PC-9 (cell line): ENCODE measurements around the gene OR51E2. TPM values are rescaled to one million over a fixed set of nuclear protein-coding genes. Genes with fewer than 3 reads are reported as not detected.

Source experiments
- BruUV-seq: library from RNA; stranded (reverse); fragments of 400-500 nt; replicated peaks from 2 replicates; lab custom pipeline; 2021; lab: Mats Ljungman, UMichigan
- CTCF ChIA-PET: fragments of 300-600 bp; sonication (Branson Sonifier 250); formaldehyde crosslinking; loops from one replicate; lab custom pipeline; 2022; ENCODE audit warnings: antibody characterized with exemption; lab: Charles Lee
- POLR2A ChIA-PET: fragments of 300-600 bp; sonication (Branson Sonifier 250); formaldehyde crosslinking; loops from one replicate; lab custom pipeline; 2022; ENCODE audit warnings: antibody characterized with exemption; ENCODE audit not compliant: unreplicated experiment; lab: Charles Lee
- DNase-seq, 2 experiments: peaks; one replicate each; pipeline versions ENCODE4 v3.0.0 to v3.0.0-alpha.2; 2015 to 2022; ENCODE audit warnings: mixed read lengths in 1 of 2
- H2AFZ ChIP-seq: fragments of 200-600 bp; sonication (generic); 2 replicates; pipeline ENCODE4 v1.8.1; 2017; ENCODE audit warnings: antibody characterized with exemption
- H3F3A ChIP-seq: fragments of 200-600 bp; sonication (generic); 2 replicates; pipeline ENCODE4 v1.8.1; 2017; ENCODE audit warnings: antibody characterized with exemption, mild to moderate bottlenecking, low read depth; ENCODE audit not compliant: insufficient read depth
- H3K27ac ChIP-seq: fragments of 200-600 bp; sonication (generic); 2 replicates; pipeline ENCODE4 v1.6.1; 2016; ENCODE audit warnings: mixed run types
- H3K27me3 ChIP-seq: fragments of 200-600 bp; sonication (generic); 2 replicates; pipeline ENCODE4 v1.6.1; 2016; ENCODE audit warnings: low read depth, mixed run types; ENCODE audit not compliant: insufficient read depth
- H3K36me3 ChIP-seq: fragments of 200-600 bp; sonication (generic); 2 replicates; pipeline ENCODE4 v1.6.1; 2016; ENCODE audit warnings: low read depth, mixed run types
- H3K4me1 ChIP-seq: fragments of 200-600 bp; sonication (generic); replicated peaks from 2 replicates; pipeline ENCODE4 v1.6.1; 2016; ENCODE audit warnings: mixed run types; ENCODE audit not compliant: insufficient read depth
- H3K4me2 ChIP-seq: fragments of 200-600 bp; sonication (generic); 2 replicates; pipeline ENCODE4 v1.6.1; 2017; ENCODE audit warnings: mixed run types
- H3K4me3 ChIP-seq: fragments of 200-600 bp; sonication (generic); 2 replicates; pipeline ENCODE4 v1.6.1; 2016; ENCODE audit warnings: mixed run types
- H3K79me2 ChIP-seq: fragments of 200-600 bp; sonication (generic); 2 replicates; pipeline ENCODE4 v1.6.1; 2017; ENCODE audit warnings: low read depth, mixed run types
- H3K9me2 ChIP-seq: fragments of 200-600 bp; sonication (generic); 2 replicates; pipeline ENCODE4 v1.8.1; 2017; ENCODE audit warnings: mild to moderate bottlenecking; ENCODE audit not compliant: insufficient read depth
- H3K9me3 ChIP-seq: fragments of 200-600 bp; sonication (generic); 2 replicates; pipeline ENCODE4 v1.8.1; 2016; ENCODE audit warnings: low read depth; ENCODE audit not compliant: insufficient read depth
- H4K20me1 ChIP-seq: fragments of 200-600 bp; sonication (generic); 2 replicates; pipeline ENCODE4 v1.8.1; 2017; ENCODE audit not compliant: insufficient read depth
- EZH2 ChIP-seq: fragments of 200-600 bp; sonication (generic); IDR thresholded peaks from 2 replicates; pipeline ENCODE4 v1.8.0; 2017; ENCODE audit warnings: antibody characterized with exemption, low read depth
- intact Hi-C: fragments of 100-400 bp; cut with micrococcal nuclease; formaldehyde crosslinking; loops from one replicate; pipeline ENCODE4 v1.10.0; 2022; ENCODE audit not compliant: unreplicated experiment
- total RNA-seq: library from RNA; stranded (reverse); gene quantifications from 2 replicates; pipeline ENCODE4 v1.2.3, GENCODE V29; 2021
- TF ChIP-seq, protein P1 (sequence below): fragments of 200-600 bp; sonication (generic); conservative IDR thresholded peaks from 2 replicates; pipeline ENCODE4 v1.6.1; 2017; ENCODE audit warnings: mixed run types, antibody characterized with exemption, mild to moderate bottlenecking, moderate library complexity

The OR51E2 gene
- total RNA-seq, 1 experiment from 2014 or later, result not detected

DNA sequence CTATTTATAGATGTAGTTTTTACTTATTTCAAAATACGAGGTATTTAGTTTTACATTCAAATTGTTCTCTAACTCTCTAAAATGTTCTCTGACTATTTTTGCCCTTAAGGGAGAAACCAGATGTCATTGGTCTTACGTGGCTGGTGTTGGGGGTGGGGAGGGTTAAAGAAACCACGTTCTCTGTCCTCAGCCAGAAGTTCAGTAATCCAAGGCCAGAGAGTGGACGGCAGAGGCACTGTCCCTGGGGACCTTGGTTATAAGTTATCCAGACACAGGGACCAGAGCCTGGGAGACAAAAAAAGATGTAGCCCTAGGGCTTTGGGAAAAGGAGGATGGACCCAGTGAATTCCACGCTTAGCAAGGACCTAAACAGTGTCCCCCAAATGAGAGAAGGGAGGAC lies 54.6 kb downstream of the OR51E2 start:
- ChIA-PET CTCF (no interaction called here), POLR2A (no interaction called here)
- BruUV-seq, result no TSS peak
- TF ChIP-seq, protein P1, sequence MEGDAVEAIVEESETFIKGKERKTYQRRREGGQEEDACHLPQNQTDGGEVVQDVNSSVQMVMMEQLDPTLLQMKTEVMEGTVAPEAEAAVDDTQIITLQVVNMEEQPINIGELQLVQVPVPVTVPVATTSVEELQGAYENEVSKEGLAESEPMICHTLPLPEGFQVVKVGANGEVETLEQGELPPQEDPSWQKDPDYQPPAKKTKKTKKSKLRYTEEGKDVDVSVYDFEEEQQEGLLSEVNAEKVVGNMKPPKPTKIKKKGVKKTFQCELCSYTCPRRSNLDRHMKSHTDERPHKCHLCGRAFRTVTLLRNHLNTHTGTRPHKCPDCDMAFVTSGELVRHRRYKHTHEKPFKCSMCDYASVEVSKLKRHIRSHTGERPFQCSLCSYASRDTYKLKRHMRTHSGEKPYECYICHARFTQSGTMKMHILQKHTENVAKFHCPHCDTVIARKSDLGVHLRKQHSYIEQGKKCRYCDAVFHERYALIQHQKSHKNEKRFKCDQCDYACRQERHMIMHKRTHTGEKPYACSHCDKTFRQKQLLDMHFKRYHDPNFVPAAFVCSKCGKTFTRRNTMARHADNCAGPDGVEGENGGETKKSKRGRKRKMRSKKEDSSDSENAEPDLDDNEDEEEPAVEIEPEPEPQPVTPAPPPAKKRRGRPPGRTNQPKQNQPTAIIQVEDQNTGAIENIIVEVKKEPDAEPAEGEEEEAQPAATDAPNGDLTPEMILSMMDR, result no peak
- no peak for TF ChIP-seq EZH2
- Histone ChIP-seq H3K36me3 (no peaks in the 10 kb centered on the region), H3K9me3 (no peaks in the 10 kb centered on the region), H3K4me2 (no peak overlapping the region), H3K27ac (no peak overlapping the region), H3K9me2 (no peaks in the 10 kb centered on the region), H3K4me3 (no peak overlapping the region), H4K20me1 (no peaks in the 10 kb centered on the region), H3K27me3 (peaks cover 14% of the 10 kb centered on the region), H3F3A (no peaks in the 10 kb centered on the region), H3K79me2 (no peaks in the 10 kb centered on the region), H2AFZ (no peak overlapping the region), H3K4me1 (no peaks in the 10 kb centered on the region)
- intact Hi-C loops, result no loop called here
- no peak for DNase-seq

DNA sequence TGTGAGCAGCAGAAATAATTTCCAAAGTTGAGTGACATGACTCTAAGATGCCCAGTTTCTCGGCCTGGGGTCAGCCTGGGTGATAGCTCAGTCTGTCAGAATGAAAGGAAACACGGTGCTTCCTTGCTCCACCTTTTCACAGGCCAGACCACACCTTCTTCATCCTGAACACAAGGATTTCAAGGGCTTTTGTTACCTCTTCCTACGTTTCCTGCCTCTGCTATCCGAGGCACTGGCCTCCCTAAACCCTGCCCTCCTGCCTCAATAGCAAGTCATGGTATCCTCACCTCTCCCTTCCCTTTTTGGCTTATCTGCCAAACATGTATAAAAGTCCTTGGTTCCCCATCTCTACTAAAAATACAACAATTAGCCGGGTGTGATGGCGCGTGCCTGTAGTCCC lies 55.6 kb downstream of the OR51E2 start:
- no peaks in the 10 kb centered on the region for H3K9me3 ChIP-seq
- H3K36me3 ChIP-seq, result no peaks in the 10 kb centered on the region
- H3K27me3 ChIP-seq, result peaks cover 11% of the 10 kb centered on the region; the same call in 1 of the 2 replicates
- TF ChIP-seq EZH2, result no peak
- TF ChIP-seq, protein P1, result no peak
- no peaks in the 10 kb centered on the region for H3F3A ChIP-seq
- ChIA-PET CTCF (no interaction called here), POLR2A (no interaction called here)
- no peak overlapping the region for H3K4me2 ChIP-seq
- no peak for DNase-seq
- H2AFZ ChIP-seq, result no peak overlapping the region
- H3K4me3 ChIP-seq, result no peak overlapping the region
- no peaks in the 10 kb centered on the region for H3K9me2 ChIP-seq
- H3K4me1 ChIP-seq, result no peaks in the 10 kb centered on the region
- intact Hi-C loops, result no loop called here
- H4K20me1 ChIP-seq, result no peaks in the 10 kb centered on the region
- no peak overlapping the region for H3K27ac ChIP-seq
- no peaks in the 10 kb centered on the region for H3K79me2 ChIP-seq
- no TSS peak for BruUV-seq

DNA sequence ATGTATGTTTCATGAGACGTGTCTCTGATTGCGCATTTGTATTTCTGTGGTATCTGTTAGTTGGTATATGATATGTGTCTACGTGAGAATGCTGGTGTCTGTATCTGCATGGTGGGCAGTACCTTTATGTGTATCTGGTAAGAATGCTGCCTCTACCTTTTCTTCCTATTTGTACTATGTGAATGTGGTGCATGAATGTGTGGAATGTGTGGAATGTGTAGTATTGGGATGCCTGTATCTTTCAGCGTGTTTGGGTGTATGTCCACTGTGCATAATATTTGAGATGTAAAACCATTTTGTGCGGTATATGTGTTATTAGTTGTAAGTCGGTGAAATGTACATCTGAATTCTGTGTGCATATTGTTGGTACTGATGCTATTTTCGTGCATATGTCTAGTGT lies 56.2 kb downstream of the OR51E2 start:
- no peaks in the 10 kb centered on the region for H4K20me1 ChIP-seq
- H3K4me3 ChIP-seq, result no peak overlapping the region
- no peak overlapping the region for H3K27ac ChIP-seq
- no peaks in the 10 kb centered on the region for H3K9me3 ChIP-seq
- intact Hi-C loops, result no loop called here
- no peaks in the 10 kb centered on the region for H3F3A ChIP-seq
- H3K79me2 ChIP-seq, result no peaks in the 10 kb centered on the region
- no peaks in the 10 kb centered on the region for H3K36me3 ChIP-seq
- H3K27me3 ChIP-seq, result peaks cover 11% of the 10 kb centered on the region; the same call in 1 of the 2 replicates
- TF ChIP-seq EZH2, result no peak
- TF ChIP-seq, protein P1, result no peak
- no peaks in the 10 kb centered on the region for H3K4me1 ChIP-seq
- CTCF ChIA-PET, result no interaction called here
- H3K4me2 ChIP-seq, result no peak overlapping the region
- no TSS peak for BruUV-seq
- POLR2A ChIA-PET, result no interaction called here
- H3K9me2 ChIP-seq, result no peaks in the 10 kb centered on the region
- H2AFZ ChIP-seq, result no peak overlapping the region
- DNase-seq, result no peak
